ENCODE results near the gene TUBA4A. TPM values are rescaled to one million over a fixed set of nuclear protein-coding genes. Genes with fewer than 3 reads are reported as not detected.
A peak's percentile ranks its signal among the peaks of the same experiment; 100 is the strongest.

TUBA4A gene
- total and polyA plus RNA-seq, 2 of the 4 experiments (the other 2 are of a cell fraction): 21.9 to 35.6 TPM

DNA sequence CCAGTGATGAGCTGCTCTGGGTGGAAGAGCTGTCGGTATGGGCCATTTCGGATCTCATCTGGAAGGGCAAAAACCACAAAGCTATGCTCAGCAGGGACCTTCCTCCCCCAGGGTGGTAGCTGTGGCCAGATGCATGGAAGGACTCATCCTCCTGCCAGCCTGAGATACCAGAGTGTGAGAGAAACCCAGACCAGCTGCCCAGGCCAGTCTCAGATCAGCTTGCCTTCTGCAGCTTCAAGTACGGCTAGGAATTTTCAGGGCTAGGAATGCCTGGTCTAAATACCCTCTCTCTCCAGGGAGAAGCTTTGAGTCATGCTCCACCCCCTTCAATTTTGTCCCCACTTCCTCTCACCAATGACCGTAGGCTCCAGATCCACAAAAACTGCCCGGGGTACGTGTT is 2.1 kb downstream of the TUBA4A start:
- no peak overlapping the region for H4K5ac ChIP-seq (ENCODE audit: low read depth, low read length)

More for the DNA sequence above, 2.1 kb downstream of the TUBA4A start:
- POLR2A ChIA-PET (ENCODE audit: unreplicated experiment): no interaction called here
- no peak overlapping the region for H4K8ac ChIP-seq (ENCODE audit: low read depth in 2 of 2, low read length in 2 of 2)
- peaks cover 41% of the 10 kb centered on the region for H3K4me1 ChIP-seq (ENCODE audit: control insufficient read depth, insufficient read depth, low read length)
- intact Hi-C loops (cut with micrococcal nuclease) (no loop called here), dilution Hi-C loops (cut with HindIII; ENCODE audit: low sequenced_read_pairs, unreplicated experiment) (no loop called here), in situ Hi-C loops (cut with MboI; ENCODE audit: low sequenced_read_pairs) (no loop called here)
- H3K4me2 ChIP-seq (ENCODE audit: low read depth, low read length): no peak overlapping the region
- BruUV-seq (replicated peaks): no TSS peak
- H2BK5ac ChIP-seq (ENCODE audit: low read depth, low read length, poor library complexity, severe bottlenecking): no peak overlapping the region
- peak overlapping the region; percentile 6; the same call in 1 of the 2 replicates for H3K14ac ChIP-seq (replicated peaks; ENCODE audit: low read depth, low read length)
- ATAC-seq (ENCODE audit: low read depth) (no peak), DNase-seq (no peak)
- no peaks in the 10 kb centered on the region for H3K9me3 ChIP-seq (ENCODE audit: control insufficient read depth, insufficient read depth, low read length)
- peaks cover 12 to 24% of the 10 kb centered on the region in 2 experiments for H3K79me1 ChIP-seq (ENCODE audit: low read depth in 1 of 2, low read length in 2 of 2)
- H2AK9ac ChIP-seq (replicated peaks; ENCODE audit: low read depth, low read length, poor library complexity): no peak overlapping the region
- H2BK120ac ChIP-seq (ENCODE audit: low read depth, low read length): 0 out of 2 replicates have a peak overlapping the region, but pooled peaks have one; percentile 12
- H4K91ac ChIP-seq (ENCODE audit: insufficient read depth, low read depth, low read length): no peak overlapping the region; the same call in none of the 2 replicates
- H3K56ac ChIP-seq (ENCODE audit: extremely low read depth, insufficient read depth, low read length): no peak overlapping the region
- 0 out of 2 replicates have a peak, but pooled peaks cover 8% of the 10 kb centered on the region for H4K20me1 ChIP-seq (ENCODE audit: insufficient read depth, low read length)
- CTCF ChIA-PET: no interaction called here
- peaks cover 13% of the 10 kb centered on the region for H3K27me3 ChIP-seq (ENCODE audit: control insufficient read depth, insufficient read depth, low read length)
- 88% methylated on average over 3 of the region's 6 CpGs; no CpG with 5 or more reads in 1 of the 2 experiments for WGBS, 2 experiments (ENCODE audit: extremely low coverage in 2 of 2, insufficient read length in 1 of 2)
- H2BK20ac ChIP-seq (ENCODE audit: low read depth, low read length): no peak overlapping the region
- peaks cover 36% of the 10 kb centered on the region for H3K9me1 ChIP-seq (ENCODE audit: insufficient read depth, low read length)
- H3K27ac ChIP-seq (ENCODE audit: insufficient read depth, low read length): no peak overlapping the region
- no peak overlapping the region for H3K4me3 ChIP-seq (ENCODE audit: insufficient read depth, low read depth, low read length)
- peak overlapping the region; percentile 15 for H3K4ac ChIP-seq (ENCODE audit: low read depth, low read length)
- H3K36me3 ChIP-seq (ENCODE audit: control insufficient read depth, insufficient read depth, low read length): peaks cover 19% of the 10 kb centered on the region; the same call in 1 of the 2 replicates
- H2AK5ac ChIP-seq (ENCODE audit: low read depth, low read length): peak overlapping the region; percentile 54; the same call in 1 of the 2 replicates
- no peak overlapping the region for H2AFZ ChIP-seq (replicated peaks; ENCODE audit: low read length, poor library complexity)
- TF ChIP-seq FOS (IDR thresholded peaks at IDR 0.05; ENCODE audit: low read depth, low read length) (no peak), CEBPB (IDR thresholded peaks at IDR 0.05; ENCODE audit: low read depth, low read length) (no peak), RCOR1 (IDR thresholded peaks at IDR 0.05; ENCODE audit: insufficient replicate concordance, low read length) (no peak), RAD21 (IDR thresholded peaks at IDR 0.05; ENCODE audit: low read length) (no peak), MXI1 (IDR thresholded peaks at IDR 0.05; ENCODE audit: borderline replicate concordance, low read depth, low read length) (no peak), SMC3 (IDR thresholded peaks at IDR 0.05; ENCODE audit: low read depth, low read length) (no peak), BHLHE40 (IDR thresholded peaks at IDR 0.05; ENCODE audit: low read depth, low read length) (no peak), RFX5 (IDR thresholded peaks at IDR 0.05; ENCODE audit: low read depth, low read length) (no peak), MAFK (IDR thresholded peaks at IDR 0.05; ENCODE audit: low read depth, low read length) (no peak), NFE2L2 (IDR thresholded peaks at IDR 0.05; ENCODE audit: low read depth, low read length) (no peak), MAZ (IDR thresholded peaks at IDR 0.05; ENCODE audit: borderline replicate concordance, low read depth, low read length) (no peak), CHD1 (IDR thresholded peaks at IDR 0.05; ENCODE audit: low read depth, low read length) (no peak)
- TF ChIP-seq, protein P1, sequence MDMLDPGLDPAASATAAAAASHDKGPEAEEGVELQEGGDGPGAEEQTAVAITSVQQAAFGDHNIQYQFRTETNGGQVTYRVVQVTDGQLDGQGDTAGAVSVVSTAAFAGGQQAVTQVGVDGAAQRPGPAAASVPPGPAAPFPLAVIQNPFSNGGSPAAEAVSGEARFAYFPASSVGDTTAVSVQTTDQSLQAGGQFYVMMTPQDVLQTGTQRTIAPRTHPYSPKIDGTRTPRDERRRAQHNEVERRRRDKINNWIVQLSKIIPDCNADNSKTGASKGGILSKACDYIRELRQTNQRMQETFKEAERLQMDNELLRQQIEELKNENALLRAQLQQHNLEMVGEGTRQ (IDR thresholded peaks at IDR 0.05; ENCODE audit: low read depth, low read length): no peak
- TF ChIP-seq, protein P2, sequence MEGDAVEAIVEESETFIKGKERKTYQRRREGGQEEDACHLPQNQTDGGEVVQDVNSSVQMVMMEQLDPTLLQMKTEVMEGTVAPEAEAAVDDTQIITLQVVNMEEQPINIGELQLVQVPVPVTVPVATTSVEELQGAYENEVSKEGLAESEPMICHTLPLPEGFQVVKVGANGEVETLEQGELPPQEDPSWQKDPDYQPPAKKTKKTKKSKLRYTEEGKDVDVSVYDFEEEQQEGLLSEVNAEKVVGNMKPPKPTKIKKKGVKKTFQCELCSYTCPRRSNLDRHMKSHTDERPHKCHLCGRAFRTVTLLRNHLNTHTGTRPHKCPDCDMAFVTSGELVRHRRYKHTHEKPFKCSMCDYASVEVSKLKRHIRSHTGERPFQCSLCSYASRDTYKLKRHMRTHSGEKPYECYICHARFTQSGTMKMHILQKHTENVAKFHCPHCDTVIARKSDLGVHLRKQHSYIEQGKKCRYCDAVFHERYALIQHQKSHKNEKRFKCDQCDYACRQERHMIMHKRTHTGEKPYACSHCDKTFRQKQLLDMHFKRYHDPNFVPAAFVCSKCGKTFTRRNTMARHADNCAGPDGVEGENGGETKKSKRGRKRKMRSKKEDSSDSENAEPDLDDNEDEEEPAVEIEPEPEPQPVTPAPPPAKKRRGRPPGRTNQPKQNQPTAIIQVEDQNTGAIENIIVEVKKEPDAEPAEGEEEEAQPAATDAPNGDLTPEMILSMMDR (conservative IDR thresholded peaks at IDR 0.05; ENCODE audit: low read depth, low read length): no peak
- TF ChIP-seq, protein P3, sequence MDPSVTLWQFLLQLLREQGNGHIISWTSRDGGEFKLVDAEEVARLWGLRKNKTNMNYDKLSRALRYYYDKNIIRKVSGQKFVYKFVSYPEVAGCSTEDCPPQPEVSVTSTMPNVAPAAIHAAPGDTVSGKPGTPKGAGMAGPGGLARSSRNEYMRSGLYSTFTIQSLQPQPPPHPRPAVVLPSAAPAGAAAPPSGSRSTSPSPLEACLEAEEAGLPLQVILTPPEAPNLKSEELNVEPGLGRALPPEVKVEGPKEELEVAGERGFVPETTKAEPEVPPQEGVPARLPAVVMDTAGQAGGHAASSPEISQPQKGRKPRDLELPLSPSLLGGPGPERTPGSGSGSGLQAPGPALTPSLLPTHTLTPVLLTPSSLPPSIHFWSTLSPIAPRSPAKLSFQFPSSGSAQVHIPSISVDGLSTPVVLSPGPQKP (IDR thresholded peaks at IDR 0.05; ENCODE audit: borderline replicate concordance, low read depth, low read length): no peak
- 0 out of 3 replicates have a peak overlapping the region, but pooled peaks have one; percentile 33 for H2BK15ac ChIP-seq (ENCODE audit: low read depth, low read length)
- no peak overlapping the region for H3K18ac ChIP-seq (ENCODE audit: low read depth, low read length)
- H3K23ac ChIP-seq (ENCODE audit: low read depth, low read length): 0 out of 2 replicates have a peak overlapping the region, but pooled peaks have one; percentile 76
- no peak overlapping the region for H3K9ac ChIP-seq (ENCODE audit: low read depth, low read length)

Data from IMR-90 (cell line).